SK-N-DZ (cell line): ENCODE measurements around the gene CDH11. TPM values are rescaled to one million over a fixed set of nuclear protein-coding genes. Genes with fewer than 3 reads are reported as not detected.

Source experiments
- DNase-seq: peaks from one replicate; pipeline ENCODE4 v3.0.0-alpha.2; 2015; ENCODE audit warnings: low spot score
- polyA plus RNA-seq, 2 experiments: library from polyadenylated mRNA; depleted of rRNA; stranded (reverse); fragments of >200 nt; gene quantifications; 2 replicates each; pipeline ENCODE4 v1.2.3, GENCODE V29; 2014

Gene CDH11, protein sequence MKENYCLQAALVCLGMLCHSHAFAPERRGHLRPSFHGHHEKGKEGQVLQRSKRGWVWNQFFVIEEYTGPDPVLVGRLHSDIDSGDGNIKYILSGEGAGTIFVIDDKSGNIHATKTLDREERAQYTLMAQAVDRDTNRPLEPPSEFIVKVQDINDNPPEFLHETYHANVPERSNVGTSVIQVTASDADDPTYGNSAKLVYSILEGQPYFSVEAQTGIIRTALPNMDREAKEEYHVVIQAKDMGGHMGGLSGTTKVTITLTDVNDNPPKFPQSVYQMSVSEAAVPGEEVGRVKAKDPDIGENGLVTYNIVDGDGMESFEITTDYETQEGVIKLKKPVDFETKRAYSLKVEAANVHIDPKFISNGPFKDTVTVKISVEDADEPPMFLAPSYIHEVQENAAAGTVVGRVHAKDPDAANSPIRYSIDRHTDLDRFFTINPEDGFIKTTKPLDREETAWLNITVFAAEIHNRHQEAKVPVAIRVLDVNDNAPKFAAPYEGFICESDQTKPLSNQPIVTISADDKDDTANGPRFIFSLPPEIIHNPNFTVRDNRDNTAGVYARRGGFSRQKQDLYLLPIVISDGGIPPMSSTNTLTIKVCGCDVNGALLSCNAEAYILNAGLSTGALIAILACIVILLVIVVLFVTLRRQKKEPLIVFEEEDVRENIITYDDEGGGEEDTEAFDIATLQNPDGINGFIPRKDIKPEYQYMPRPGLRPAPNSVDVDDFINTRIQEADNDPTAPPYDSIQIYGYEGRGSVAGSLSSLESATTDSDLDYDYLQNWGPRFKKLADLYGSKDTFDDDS
- 71.7 and 126 TPM in 2 replicates for polyA plus RNA-seq (2014; cell fraction: cytosol; rRNA removed)
- polyA plus RNA-seq (2014; cell fraction: nucleus; rRNA removed) = 43.4 and 75.2 TPM in 2 replicates

DNA sequence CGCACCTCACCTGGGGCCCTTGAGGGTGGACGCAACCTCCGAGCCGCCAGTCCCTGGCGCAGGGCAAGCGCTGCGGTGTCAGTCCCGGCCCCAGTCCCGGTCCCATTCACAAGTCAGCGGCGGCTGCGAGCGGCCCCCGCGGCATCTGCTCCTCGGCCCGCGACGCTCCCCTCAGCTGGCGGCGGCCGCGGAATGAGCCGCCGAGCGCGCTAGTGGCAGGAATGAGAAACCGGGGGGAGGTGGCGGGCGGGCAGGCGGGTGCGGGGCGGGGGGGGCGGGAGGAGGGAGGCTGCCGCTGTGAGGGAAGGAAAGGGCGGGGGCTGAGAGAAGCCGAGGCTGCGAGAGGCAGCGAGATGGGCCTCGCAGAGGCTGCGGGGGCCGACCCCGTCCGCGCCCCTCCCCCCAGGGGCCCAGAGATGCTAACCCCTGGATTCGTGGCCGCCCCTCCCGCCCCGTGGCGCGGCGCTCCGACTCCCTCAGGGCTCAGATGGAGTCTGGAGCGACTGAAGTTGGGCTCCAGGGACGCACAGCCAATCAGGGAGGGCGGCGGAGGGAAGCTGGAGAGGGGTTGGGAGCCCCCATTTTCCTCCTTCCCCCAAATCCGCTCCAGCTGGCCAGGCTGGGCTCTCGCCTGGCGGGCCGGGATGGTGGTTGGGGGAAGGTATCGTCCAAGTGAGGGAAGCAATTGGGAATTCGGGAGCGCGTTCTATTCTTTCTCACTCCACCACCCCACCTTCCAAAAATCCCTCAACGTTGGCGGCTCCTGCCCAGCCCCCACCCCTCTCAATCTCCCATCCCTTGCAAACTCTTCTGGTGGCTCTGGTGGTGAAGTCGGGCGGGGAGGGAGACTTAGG lies at the start of gene CDH11:
CDH11 (minus strand) TSS at position 194 of the 854 bp plus-strand sequence. CDS start 117,194 bp downstream, outside the sequence.
- DNase-seq = peak; percentile 79

DNA sequence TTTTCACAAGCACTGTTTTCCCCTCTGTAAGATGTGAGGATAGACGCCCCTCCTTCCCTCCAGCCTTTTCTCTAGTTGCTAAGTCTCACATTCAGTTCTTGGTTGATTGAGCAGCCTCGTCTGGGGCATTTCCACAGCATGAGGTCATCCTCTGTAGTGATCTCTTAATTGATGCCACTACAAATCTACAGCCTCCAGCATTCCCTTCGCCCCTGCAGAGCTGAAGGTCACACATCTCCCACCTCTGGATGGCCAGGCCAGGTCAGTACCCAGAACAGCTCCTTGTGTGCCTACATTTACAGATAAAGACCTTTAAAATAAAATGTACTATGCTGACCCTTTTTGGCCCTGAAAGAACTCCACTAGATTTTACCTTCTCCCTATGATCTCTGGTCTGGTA lies 32.5 kb upstream of the CDH11 start:
- DNase-seq = no peak

DNA sequence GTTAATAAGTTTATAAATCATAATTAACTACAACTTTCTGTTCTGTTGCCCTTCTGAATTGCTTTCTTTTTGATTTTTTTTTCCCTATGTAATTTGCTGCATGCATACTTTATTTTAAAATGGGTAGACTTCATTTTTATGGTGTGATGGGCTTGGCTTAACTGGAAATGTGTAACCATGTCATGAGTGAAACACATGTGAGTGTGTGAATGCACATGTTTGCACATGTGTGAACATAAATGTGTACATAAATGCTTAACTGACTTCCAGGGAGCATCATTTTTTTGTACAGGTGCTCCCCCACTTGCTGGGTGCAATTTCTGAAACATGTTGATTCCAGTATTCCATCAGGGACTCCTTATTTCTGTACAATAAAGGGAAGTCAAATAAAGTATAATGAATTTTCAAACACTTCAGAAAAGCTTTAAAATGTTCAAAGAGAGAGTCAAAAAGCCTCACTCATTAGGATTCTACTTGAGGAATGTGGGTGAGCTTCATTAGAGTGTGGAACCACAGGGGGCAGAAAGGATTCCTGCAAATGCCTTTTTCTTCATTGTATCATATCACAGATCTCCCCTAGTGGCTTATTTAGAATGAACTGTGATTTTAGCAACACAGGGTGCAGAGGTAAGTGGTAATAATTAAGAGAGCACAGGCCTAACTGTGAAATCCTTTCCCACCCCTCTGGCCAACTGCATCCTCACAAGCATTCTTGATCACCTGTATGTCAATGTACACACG lies 31.7 kb upstream of the CDH11 start:
- DNase-seq = no peak

DNA sequence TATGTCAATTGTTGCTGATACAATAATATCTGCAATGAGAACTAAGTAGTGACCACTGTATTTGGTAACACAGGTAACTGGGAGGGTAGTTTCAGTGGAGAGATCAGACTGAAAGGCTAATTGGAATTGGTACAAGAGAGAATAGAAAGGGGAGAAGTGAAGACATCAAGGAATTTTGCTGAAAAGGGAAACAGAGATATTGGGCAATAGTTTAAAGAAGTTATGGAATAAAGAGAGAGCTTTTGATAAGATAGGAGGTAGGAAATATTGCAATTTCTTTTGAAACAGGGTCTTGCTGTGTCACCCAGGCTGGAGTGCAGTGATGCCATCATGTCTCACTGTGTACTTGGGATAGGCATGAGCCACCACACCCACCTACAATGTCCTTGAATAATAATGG lies 26.9 kb upstream of the CDH11 start:
- no peak for DNase-seq

DNA sequence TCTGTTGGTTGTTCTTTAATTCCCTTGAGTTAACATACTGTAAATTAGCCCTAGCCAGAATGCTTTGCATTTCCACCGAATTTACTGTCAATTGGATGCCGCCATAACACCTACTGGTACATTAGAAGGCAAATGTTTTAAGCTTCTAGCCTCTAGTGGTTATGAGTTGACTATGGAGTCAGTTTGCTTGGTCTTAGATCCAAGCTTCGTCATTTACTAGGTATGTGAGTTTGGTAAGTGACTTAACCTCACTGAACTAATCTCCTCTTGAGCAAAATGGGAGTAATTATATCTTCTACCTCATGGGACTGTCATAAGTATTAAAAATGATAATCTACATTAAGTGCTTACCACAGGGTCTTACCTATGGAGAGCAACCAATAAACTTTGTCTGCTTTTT lies 20.4 kb upstream of the CDH11 start:
- no peak for DNase-seq

DNA sequence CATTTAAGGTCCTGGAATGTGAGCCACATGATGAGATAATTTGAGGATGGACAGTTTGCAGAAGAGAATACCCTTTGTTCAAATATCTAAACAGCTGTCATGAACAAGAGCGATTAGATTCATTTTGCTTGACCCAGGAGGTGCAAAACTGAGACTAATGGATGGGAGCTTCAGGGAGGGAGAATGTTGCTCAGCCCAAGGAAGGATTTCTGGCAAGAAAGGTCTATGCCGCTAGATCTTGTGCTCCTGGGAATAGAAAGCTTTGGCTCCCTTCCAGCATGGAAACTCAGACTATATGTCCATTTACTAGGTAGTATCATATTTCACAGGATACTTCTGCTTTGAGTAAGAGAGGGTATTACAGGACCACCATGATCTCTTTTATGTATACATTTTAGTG lies 14.8 kb upstream of the CDH11 start:
- DNase-seq = no peak

DNA sequence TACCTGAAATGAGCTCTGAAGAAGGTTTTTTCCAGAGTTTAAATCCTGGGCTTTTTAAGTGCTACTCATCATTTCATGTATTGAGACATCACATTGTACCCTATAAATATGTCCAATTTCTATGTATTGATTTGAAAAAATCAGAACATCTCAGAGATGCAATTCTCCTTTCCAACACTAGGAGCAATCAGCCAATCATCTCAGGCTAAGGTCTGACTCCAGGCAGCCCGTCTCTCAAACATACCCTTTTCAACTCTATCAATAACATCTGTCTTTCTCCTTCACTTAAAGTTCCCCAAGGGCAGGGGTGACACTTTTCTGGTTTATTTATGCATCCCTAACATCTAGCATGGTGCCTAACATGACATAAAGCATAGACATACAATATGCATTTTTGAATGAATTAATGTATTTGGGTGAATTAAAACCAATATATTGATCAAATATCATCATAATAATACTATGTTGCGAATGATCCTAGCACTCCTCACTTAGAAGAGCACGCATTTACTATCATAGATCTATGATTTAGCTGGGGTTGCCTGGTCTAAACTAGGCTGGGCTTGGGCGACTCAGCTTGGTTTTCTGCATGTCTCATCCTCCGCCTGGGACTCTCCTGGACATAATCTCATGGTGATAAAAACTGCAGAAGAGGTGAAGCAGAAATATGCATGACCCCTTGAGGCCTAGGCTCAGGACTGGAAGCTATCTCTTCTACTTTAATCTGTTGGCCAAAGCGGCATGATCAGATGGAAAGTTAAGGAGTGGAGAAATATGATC lies 5.2 kb upstream of the CDH11 start:
- DNase-seq = no peak

DNA sequence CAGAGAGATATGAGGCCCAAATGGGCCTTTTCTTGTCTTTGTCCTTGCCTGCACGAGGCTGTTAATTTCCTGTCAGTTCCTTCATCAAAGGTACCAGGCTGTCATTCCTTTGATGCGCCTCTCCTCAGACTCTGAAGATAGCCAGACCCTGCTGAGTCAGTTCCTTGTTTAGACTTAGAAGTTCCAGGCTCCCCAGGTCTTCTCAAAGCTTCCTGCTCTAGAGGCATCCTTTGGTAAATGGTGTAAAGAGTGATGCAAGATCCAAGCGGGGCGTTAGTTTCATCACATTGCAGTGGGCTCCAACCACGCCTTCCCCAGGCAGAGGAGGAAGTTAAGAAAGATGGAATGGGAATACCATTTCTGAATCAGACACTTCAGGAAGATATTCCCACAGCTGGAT lies 4.0 kb upstream of the CDH11 start:
- no peak for DNase-seq

DNA sequence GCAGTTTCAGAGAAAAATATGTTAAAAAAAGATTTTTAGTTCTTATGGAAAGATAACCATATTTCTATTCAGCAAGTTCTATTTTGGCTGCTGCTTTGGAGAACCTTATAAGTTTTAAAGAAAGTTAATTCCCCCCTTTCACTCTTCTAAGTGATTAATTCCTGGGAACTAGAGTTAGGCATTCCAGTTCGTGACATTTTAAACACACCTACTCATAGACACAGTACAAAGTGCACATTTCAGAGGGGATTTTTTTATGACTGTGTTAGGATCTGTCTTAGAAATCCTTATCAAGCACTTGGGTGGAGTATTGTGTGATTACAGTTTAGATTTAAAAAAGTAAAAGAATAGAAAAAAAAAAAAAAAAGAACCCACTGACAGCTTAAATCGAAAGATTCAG lies 3.5 kb upstream of the CDH11 start:
- DNase-seq = no peak

DNA sequence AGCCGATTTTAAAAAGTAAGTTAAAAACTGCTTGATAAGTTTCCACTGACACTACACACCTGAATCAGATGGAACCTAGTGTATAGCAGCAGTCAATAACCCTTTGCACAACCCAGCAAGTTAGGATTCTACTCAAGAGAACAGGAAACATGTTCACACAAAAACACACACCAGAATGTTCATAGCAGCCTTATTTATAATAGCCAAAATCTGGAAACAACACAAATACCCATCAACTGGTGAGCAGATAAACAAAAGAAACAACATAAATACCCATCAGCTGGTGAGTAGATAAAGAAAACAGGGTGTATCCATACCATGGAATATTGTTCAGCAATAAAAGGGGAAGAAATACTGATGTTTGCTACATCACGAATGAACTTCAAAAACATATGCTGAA lies 2.7 kb upstream of the CDH11 start:
- no peak for DNase-seq

DNA sequence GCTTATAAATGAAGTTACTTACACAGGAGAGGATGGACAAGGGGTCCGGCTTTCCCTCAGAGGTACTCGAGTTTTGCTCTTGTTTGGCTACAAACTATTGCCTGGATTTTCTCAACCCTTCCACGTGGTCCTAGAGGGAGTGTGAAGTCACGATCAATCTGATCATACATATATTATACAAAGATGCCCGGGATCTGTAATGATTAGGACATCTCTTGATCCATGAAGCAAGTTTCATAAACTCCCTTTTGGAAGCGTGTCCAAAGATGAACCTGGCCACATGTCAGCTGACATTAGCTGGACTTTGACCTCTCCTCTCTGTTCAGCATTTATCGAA lies 2.3 kb upstream of the CDH11 start:
- no peak for DNase-seq

DNA sequence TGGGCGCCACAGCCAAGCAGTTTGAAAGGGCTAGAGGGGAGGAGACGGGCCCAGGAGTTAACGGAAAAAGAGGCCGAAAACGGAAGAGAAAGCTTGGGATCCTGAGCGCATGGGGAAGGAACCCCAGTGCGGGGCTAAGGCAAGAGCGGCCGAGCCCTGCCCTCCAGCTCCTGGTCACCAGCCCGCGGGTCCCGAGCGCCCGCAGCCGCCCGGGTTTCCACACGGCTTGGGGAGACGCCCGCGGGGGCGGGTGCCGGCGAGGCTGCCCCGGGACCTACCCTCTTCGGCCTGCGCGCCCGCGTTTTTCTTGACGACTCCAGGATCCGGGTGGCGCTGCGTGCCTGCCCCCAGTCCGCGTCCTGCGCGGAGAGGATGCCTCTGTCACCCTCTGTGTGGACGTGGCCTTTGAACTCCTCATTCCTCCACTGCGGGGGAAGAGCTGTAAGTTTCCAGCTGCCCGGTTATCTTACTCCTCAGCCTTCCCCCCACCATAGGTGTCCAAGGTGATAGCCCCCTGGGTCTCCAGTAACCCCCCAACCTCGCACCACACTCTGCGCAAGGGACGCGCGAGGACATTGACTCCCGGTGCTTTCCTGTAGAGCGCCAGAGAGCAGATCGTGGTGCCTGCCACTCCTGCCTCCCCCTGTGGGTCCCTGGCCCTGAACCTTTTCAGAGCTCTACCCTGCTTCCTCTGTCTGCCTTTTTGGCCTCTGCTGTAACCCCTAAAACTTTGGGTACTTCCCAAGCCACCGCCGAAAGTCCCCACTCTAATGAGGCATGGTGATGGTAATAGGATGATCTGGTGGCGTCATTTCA lies 1.7 kb upstream of the CDH11 start:
- DNase-seq = peak; percentile 40

DNA sequence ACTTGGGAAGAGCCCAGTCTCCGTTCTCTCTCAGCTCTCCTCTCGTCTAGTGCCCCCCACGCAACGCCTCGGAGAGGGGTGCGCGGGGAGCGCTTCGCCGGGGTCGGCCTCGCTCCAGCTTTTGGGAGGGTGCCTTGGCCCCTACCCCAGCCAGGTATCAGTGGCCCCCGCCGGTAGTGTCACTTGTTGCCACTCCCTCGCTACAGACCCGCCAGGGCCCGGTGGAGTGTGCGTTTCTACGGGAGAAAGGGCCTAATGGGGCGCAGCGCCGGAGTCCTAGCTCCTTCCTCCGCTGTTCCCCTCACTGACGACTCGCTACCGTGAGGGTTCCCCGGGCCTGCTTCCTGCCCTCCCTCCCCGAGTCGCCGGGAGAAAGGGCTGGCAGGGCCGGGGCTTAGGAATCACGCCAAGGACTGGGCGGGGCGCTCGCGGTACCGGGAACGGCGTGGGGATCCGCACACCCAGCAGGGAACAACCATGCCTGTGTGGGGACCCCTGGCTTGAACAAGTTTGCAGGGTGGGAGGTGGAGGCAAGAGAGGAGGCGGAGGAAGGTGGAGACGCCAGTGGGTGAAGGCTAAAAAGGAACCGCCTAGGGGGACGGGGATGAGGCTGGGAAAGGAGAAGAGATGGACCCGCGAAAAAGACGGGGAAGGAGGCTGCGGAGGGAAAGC lies 997 bp upstream of the CDH11 start:
- DNase-seq = peak; percentile 49

DNA sequence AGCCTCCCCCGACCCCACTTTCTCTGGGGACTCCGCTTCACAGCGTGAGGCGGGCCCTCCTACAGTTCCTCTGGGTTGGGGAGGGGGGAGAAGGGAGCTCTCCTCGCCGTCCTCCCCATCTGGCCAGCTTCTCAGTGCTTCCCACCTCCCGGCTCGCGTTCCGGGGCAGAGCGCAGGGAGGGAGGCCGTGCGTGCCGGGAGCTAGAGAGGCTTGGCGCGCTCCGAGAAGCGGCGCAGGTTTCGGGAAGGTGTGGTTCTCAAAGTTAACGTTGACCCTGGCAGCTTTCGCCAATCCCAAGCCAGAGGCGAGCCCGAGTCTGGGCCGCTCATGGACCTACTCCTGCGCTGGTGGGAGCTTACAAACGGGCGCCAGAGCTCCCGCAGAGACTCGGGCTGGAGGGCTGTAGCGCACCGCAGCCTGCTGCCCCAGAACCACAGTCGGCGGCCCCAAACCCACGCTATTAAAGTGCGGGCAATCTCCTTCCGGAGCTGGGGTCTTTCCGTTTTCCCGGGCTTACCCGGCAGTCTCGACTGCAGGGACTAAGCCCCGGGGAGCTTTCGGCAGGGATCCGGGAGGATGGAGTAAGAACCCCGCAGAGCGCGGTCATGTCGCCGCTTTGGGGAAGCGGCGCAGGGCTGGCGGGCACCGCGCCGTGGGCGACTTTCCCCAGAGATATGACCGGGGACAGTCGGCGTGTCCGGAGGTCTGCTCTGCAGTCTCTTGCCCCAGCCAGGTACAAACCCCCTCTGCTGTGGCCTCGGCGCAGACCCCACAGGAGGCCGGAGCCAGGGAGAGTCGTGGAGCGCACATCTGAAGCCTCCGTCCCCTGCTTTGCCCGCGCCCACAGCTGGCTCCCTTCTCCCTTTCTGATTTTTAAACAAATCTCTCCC lies 787 bp downstream of the CDH11 start:
- DNase-seq = peak; percentile 40

DNA sequence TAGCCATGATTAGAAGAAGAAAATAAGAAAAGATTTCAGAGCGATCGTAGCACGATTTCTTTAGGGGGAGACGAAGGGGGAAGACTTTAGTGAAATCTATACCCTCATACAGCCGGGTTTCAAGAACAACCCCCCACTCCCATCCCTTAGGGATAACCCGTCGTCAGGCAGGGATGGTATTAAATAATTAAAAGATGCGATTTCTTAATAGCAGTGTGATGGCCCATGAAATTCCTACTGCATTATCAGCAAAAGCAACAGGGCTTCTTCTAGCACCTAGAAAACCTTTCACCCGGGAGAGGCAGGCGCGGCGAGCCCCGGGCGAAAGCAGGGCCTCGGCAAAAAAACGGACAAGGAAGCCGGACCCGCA lies 1.4 kb downstream of the CDH11 start:
- DNase-seq = no peak

DNA sequence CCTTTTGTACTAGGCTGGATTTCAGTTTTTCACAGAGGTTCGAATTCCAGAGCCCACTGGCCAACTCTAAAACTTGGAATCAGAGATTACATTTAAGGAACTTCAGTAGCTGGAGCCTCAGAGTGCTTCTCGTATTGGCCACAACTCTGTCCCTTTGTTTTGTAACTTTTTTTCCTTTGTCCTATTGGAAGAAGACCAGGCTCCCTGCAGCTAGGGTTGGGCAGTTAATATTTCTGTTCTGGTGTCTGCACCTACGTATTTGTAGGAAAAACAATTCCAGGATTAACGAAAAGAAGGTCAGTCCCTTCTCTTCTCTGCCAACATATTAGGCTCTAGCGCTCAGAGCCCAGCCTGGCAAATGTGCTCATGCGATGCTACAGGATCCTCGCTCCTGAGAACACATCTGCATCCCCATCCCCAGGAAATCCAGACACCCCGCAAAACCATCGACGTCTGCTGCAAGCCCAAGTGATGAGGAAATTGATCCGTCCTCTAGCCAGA lies 1.9 kb downstream of the CDH11 start:
- no peak for DNase-seq

DNA sequence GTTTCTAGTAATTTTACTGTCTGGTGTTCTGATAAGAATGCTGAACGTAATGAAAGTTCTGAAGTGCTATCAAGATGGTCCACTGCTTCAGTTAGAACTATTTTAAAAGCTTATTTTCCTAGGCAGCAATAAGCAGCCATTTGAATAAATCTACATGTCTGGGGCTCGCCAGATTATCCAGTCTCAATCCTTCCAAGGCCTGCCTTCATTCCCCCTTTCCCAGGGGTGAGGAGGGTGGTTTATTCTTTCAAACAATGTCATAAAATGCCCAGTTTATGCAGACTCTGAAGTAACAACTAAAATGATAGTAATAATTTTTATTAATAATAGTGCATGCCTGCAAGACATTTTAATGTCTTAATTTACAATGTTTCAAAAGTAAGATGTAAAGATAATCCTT lies 2.4 kb downstream of the CDH11 start:
- DNase-seq = no peak

DNA sequence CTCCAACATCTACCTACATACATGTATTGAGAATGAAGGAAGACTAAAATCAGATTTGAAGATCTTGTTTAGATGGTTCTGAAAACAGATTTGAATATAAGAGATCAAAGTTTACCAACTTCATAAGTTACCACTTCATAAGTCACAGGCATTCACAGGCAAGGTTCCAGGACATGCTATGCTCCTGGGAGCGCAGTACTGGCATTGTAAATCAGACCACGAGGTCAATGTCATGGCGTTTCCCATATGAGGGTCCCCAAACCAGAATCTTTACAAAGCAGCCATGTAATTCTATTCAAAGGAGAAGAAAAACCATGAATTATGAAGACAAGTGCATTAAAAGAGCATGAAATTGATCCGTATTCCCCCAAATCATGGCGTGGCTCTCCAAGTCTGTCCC lies 3.0 kb downstream of the CDH11 start:
- no peak for DNase-seq
